ENCODE measurements around the gene HIF3A.

DNA sequence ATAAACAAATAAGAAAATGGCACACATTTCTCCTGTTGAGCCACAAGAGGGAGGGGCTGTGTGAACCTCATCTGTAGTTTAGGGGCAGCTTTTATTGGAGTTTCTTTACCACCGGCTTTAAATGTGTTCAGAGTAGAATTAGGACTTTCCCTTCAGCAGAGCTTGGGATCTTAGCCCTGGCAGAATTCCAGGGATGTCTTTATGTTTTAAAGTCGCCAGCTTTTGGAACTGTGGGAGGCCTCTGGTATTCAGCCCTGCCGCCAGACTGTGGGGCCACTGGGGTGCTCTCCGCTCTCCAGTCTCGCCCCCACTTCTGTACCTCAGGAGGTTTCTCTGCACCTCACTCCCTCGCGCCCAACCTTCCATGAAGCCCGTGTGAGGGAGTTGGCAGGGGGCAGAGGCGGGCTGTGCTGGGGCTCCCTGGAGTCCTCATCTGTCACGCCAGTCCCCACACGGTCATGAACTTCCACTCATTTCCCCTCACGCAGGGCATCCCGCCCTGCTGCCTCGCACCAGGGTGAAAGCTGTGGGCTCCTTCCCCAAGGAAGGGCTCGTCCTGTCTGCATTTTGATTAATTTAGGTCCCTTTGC lies 85.0 kb downstream of the HIF3A start:
- TF ChIP-seq CTCF (IDR thresholded peaks at IDR 0.05) (no peak), POLR2AphosphoS5 (IDR thresholded peaks at IDR 0.05) (no peak), EP300 (IDR thresholded peaks at IDR 0.05) (no peak)

All from stomach (tissue), 4 donors.